ENCODE data around the gene SUB1.

SUB1 gene

DNA sequence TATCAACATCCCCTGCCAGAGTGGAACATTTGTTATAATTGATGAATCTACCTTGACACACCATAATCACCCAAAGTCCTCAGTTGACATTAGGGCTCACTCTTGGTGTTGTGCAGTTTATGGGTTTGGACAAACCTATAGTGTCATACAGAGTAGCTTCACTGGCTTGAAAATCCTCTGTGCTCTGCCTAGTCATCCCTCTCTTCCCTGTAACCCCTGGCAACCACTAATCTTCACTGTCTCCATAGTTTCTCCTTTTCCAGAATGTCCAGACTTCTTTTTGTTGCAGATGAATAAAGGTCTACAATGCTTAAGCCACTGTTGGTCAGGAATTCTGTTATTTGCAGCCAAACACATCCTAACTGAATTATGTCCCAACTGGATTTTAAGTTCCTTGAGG, 22.5 kb upstream of the SUB1 start:
- no peaks in the 10 kb centered on the region for H3K9me3 ChIP-seq (ENCODE audit: insufficient read depth, low read depth, low read length)
- no peak overlapping the region for H2AFZ ChIP-seq (ENCODE audit: low read length)
- no peaks in the 10 kb centered on the region for H3K36me3 ChIP-seq (ENCODE audit: insufficient read depth, low read length)
- no peak overlapping the region for H3K4me2 ChIP-seq (ENCODE audit: low read depth, low read length, poor library complexity, severe bottlenecking)
- H3K4me1 ChIP-seq (ENCODE audit: insufficient read depth, low read length, poor library complexity, severe bottlenecking): no peaks in the 10 kb centered on the region
- H3K9ac ChIP-seq (ENCODE audit: low read depth, low read length, poor library complexity, severe bottlenecking): no peak overlapping the region
- no peaks in the 10 kb centered on the region for H3K27me3 ChIP-seq (ENCODE audit: insufficient read depth, low read length, poor library complexity, severe bottlenecking)
- H3F3A ChIP-seq (ENCODE audit: low read depth): no peaks in the 10 kb centered on the region
- H3K9me2 ChIP-seq (replicated peaks; ENCODE audit: low read depth, low read length): no peaks in the 10 kb centered on the region
- TF ChIP-seq, protein P1, sequence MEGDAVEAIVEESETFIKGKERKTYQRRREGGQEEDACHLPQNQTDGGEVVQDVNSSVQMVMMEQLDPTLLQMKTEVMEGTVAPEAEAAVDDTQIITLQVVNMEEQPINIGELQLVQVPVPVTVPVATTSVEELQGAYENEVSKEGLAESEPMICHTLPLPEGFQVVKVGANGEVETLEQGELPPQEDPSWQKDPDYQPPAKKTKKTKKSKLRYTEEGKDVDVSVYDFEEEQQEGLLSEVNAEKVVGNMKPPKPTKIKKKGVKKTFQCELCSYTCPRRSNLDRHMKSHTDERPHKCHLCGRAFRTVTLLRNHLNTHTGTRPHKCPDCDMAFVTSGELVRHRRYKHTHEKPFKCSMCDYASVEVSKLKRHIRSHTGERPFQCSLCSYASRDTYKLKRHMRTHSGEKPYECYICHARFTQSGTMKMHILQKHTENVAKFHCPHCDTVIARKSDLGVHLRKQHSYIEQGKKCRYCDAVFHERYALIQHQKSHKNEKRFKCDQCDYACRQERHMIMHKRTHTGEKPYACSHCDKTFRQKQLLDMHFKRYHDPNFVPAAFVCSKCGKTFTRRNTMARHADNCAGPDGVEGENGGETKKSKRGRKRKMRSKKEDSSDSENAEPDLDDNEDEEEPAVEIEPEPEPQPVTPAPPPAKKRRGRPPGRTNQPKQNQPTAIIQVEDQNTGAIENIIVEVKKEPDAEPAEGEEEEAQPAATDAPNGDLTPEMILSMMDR (conservative IDR thresholded peaks at IDR 0.05; ENCODE audit: low read length): no peak
- TF ChIP-seq EZH2phosphoT487 (IDR thresholded peaks at IDR 0.05; ENCODE audit: borderline replicate concordance): no peak
- H4K20me1 ChIP-seq (ENCODE audit: insufficient read depth, low read length, poor library complexity, severe bottlenecking): no peaks in the 10 kb centered on the region
- H3K4me3 ChIP-seq (ENCODE audit: low read length, poor library complexity, severe bottlenecking): no peak overlapping the region
- no peaks in the 10 kb centered on the region for H3K79me2 ChIP-seq (ENCODE audit: insufficient read depth, low read length)

DNA sequence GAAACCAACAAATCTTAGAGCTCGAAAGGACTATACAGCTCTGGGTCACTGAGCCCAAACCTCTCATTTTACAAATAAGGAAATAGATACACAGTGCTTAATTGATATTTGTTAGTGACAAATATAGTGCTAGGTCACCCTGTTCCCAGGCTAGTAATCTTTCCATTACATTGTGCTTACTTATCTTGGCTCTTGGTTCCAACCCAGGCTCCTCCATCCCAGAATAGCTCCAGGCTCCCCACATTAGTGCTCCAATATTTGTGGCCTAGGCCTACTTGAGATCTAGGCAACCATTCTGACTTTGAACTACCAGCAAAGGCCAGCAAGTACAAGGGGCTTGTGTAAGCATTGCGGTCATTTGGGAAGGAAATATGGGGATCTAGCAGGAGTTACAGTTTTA, 21.7 kb upstream of the SUB1 start:
- Histone ChIP-seq H3K79me2 (ENCODE audit: insufficient read depth, low read length) (no peaks in the 10 kb centered on the region), H3F3A (ENCODE audit: low read depth) (no peaks in the 10 kb centered on the region), H3K4me3 (ENCODE audit: low read length, poor library complexity, severe bottlenecking) (no peak overlapping the region), H3K4me1 (ENCODE audit: insufficient read depth, low read length, poor library complexity, severe bottlenecking) (no peaks in the 10 kb centered on the region), H3K9me2 (replicated peaks; ENCODE audit: low read depth, low read length) (no peaks in the 10 kb centered on the region), H2AFZ (ENCODE audit: low read length) (no peak overlapping the region), H3K4me2 (ENCODE audit: low read depth, low read length, poor library complexity, severe bottlenecking) (no peak overlapping the region), H3K9me3 (ENCODE audit: insufficient read depth, low read depth, low read length) (no peaks in the 10 kb centered on the region), H3K36me3 (ENCODE audit: insufficient read depth, low read length) (no peaks in the 10 kb centered on the region), H3K27me3 (ENCODE audit: insufficient read depth, low read length, poor library complexity, severe bottlenecking) (no peaks in the 10 kb centered on the region), H3K9ac (ENCODE audit: low read depth, low read length, poor library complexity, severe bottlenecking) (no peak overlapping the region), H4K20me1 (ENCODE audit: insufficient read depth, low read length, poor library complexity, severe bottlenecking) (no peaks in the 10 kb centered on the region)
- TF ChIP-seq EZH2phosphoT487 (IDR thresholded peaks at IDR 0.05; ENCODE audit: borderline replicate concordance): no peak
- TF ChIP-seq, protein P1 (conservative IDR thresholded peaks at IDR 0.05; ENCODE audit: low read length): no peak

DNA sequence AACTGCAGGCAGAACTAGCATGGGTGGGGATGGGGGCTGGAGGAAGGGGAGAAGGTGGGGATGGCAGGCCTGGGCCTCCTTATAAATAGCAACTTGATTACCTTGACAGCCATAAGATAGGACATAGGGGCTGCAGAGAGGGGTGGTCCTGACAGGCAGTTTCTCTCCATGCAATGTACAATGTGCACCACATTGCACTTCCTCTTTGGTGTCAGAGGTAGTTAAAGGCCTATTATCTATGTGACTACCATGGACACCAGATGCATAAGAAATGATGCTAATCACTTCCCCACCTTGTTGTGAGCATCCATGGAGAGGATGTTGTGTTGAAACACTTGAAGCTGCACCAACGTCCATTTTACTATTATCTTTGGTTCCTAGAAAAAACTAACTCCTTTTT, 20.2 kb upstream of the SUB1 start:
- Histone ChIP-seq H3F3A (ENCODE audit: low read depth) (no peaks in the 10 kb centered on the region), H3K9me2 (replicated peaks; ENCODE audit: low read depth, low read length) (no peaks in the 10 kb centered on the region), H3K9ac (ENCODE audit: low read depth, low read length, poor library complexity, severe bottlenecking) (no peak overlapping the region), H3K79me2 (ENCODE audit: insufficient read depth, low read length) (no peaks in the 10 kb centered on the region), H3K4me2 (ENCODE audit: low read depth, low read length, poor library complexity, severe bottlenecking) (no peak overlapping the region), H2AFZ (ENCODE audit: low read length) (no peak overlapping the region), H3K27me3 (ENCODE audit: insufficient read depth, low read length, poor library complexity, severe bottlenecking) (no peaks in the 10 kb centered on the region), H3K9me3 (ENCODE audit: insufficient read depth, low read depth, low read length) (no peaks in the 10 kb centered on the region), H4K20me1 (ENCODE audit: insufficient read depth, low read length, poor library complexity, severe bottlenecking) (no peaks in the 10 kb centered on the region), H3K4me3 (ENCODE audit: low read length, poor library complexity, severe bottlenecking) (no peak overlapping the region), H3K36me3 (ENCODE audit: insufficient read depth, low read length) (no peaks in the 10 kb centered on the region), H3K4me1 (ENCODE audit: insufficient read depth, low read length, poor library complexity, severe bottlenecking) (no peaks in the 10 kb centered on the region)
- TF ChIP-seq, protein P1 (conservative IDR thresholded peaks at IDR 0.05; ENCODE audit: low read length): no peak
- TF ChIP-seq EZH2phosphoT487 (IDR thresholded peaks at IDR 0.05; ENCODE audit: borderline replicate concordance): no peak

Data from Loucy (cell line).